GM23338 (cell line): ENCODE results near the gene MCAT. TPM values are rescaled to one million over a fixed set of nuclear protein-coding genes. Genes with fewer than 3 reads are reported as not detected.

ENCODE experiments used
- ATAC-seq: fragments of 200-7000 bp; cut with Tn5 transposase; 3 replicates; pipeline ENCODE4 v1.9.1; 2020
- DNase-seq: peaks from one replicate; pipeline ENCODE4 v3.0.0-alpha.2; 2015; ENCODE audit warnings: low spot score
- H2AFZ ChIP-seq: fragments of 200-600 bp; sonication (generic); 2 replicates; pipeline ENCODE4 v1.8.0; 2016; ENCODE audit warnings: antibody characterized with exemption, mild to moderate bottlenecking, moderate library complexity
- H3F3A ChIP-seq: fragments of 200-600 bp; sonication (generic); replicated peaks from 2 replicates; pipeline ENCODE4 v1.8.0; 2017; ENCODE audit warnings: antibody characterized with exemption, mixed run types, low read depth
- H3K27ac ChIP-seq: fragments of 200-600 bp; sonication (generic); 2 replicates; pipeline ENCODE4 v1.6.1; 2016; ENCODE audit warnings: low read depth
- H3K27me3 ChIP-seq: fragments of 200-600 bp; sonication (generic); 2 replicates; pipeline ENCODE4 v1.8.0; 2016; ENCODE audit warnings: mild to moderate bottlenecking, mixed run types, moderate library complexity; ENCODE audit not compliant: insufficient read depth
- H3K36me3 ChIP-seq: fragments of 200-600 bp; sonication (generic); 2 replicates; pipeline ENCODE4 v1.8.0; 2016; ENCODE audit warnings: mild to moderate bottlenecking; ENCODE audit not compliant: insufficient read depth
- H3K4me1 ChIP-seq: fragments of 200-600 bp; sonication (generic); 2 replicates; pipeline ENCODE4 v1.8.0; 2016; ENCODE audit warnings: mild to moderate bottlenecking, moderate library complexity; ENCODE audit not compliant: insufficient read depth
- H3K4me2 ChIP-seq: fragments of 200-600 bp; sonication (generic); 2 replicates; pipeline ENCODE4 v1.7.1; 2017; ENCODE audit warnings: mixed run types
- H3K4me3 ChIP-seq: fragments of 200-600 bp; sonication (generic); 2 replicates; pipeline ENCODE4 v1.6.1; 2016; ENCODE audit warnings: mixed run types
- H3K79me2 ChIP-seq: fragments of 200-600 bp; sonication (generic); replicated peaks from 2 replicates; pipeline ENCODE4 v1.8.0; 2017; ENCODE audit warnings: mild to moderate bottlenecking; ENCODE audit not compliant: insufficient read depth
- H3K9me2 ChIP-seq: fragments of 200-600 bp; sonication (generic); 2 replicates; pipeline ENCODE4 v1.8.0; 2017; ENCODE audit not compliant: insufficient read depth
- H4K20me1 ChIP-seq: fragments of 200-600 bp; sonication (generic); replicated peaks from 2 replicates; pipeline ENCODE4 v1.8.0; 2017; ENCODE audit warnings: mild to moderate bottlenecking; ENCODE audit not compliant: insufficient read depth
- H3K27ac Mint-ChIP-seq: 2 replicates; pipeline ENCODE4 v1.8.0; 2020; ENCODE audit warnings: inconsistent platforms, mild to moderate bottlenecking, moderate library complexity, mixed read lengths
- H3K27me3 Mint-ChIP-seq: 3 replicates; pipeline ENCODE4 v1.8.0; 2022; ENCODE audit warnings: low read depth, mild to moderate bottlenecking, moderate library complexity, mixed read lengths, inconsistent platforms; ENCODE audit not compliant: insufficient read depth, poor library complexity
- H3K36me3 Mint-ChIP-seq: 3 replicates; pipeline ENCODE4 v1.8.0; 2021; ENCODE audit warnings: low read depth, mild to moderate bottlenecking, inconsistent platforms, moderate library complexity, mixed read lengths
- H3K4me1 Mint-ChIP-seq: 3 replicates; pipeline ENCODE4 v1.8.0; 2020; ENCODE audit warnings: mild to moderate bottlenecking, inconsistent platforms, mixed read lengths
- H3K4me3 Mint-ChIP-seq: 3 replicates; pipeline ENCODE4 v1.8.0; 2021; ENCODE audit warnings: moderate library complexity, mild to moderate bottlenecking, inconsistent platforms, mixed read lengths
- H3K9me3 Mint-ChIP-seq: 3 replicates; pipeline ENCODE4 v1.8.0; 2020; ENCODE audit warnings: moderate library complexity, mild to moderate bottlenecking, inconsistent platforms, mixed read lengths
- CTCF ChIP-seq, 2 experiments: fragments of 200-600 bp in 1 of 2; sonication (generic) in 1 of 2; conservative IDR thresholded peaks; 2 replicates each; pipeline versions ENCODE4 v1.5.1 to v1.6.1; 2016 to 2017; ENCODE audit warnings: antibody characterized with exemption in 2 of 2, low read depth in 2 of 2, mild to moderate bottlenecking in 2 of 2, moderate library complexity in 1 of 2
- ETS1 ChIP-seq: IDR thresholded peaks from 2 replicates; pipeline ENCODE4 v1.6.1; 2016; ENCODE audit warnings: antibody characterized with exemption
- EZH2 ChIP-seq: fragments of 200-600 bp; sonication (generic); IDR thresholded peaks from one replicate; pipeline ENCODE4 v1.8.0; 2017; ENCODE audit warnings: antibody characterized with exemption, mild to moderate bottlenecking, low read depth; ENCODE audit not compliant: unreplicated experiment
- EZH2phosphoT487 ChIP-seq: fragments of 200-600 bp; sonication (generic); IDR thresholded peaks from one replicate; pipeline ENCODE4 v1.8.1; 2018; ENCODE audit warnings: antibody characterized with exemption; ENCODE audit not compliant: unreplicated experiment
- JUNB ChIP-seq: IDR thresholded peaks from one replicate; pipeline ENCODE4 v1.6.1; 2016; ENCODE audit warnings: antibody characterized with exemption; ENCODE audit not compliant: unreplicated experiment
- NANOG ChIP-seq: IDR thresholded peaks from 2 replicates; pipeline ENCODE4 v1.6.1; 2016; ENCODE audit warnings: antibody characterized with exemption, borderline replicate concordance
- POLR2AphosphoS5 ChIP-seq: IDR thresholded peaks from 2 replicates; pipeline ENCODE4 v1.6.1; 2016; ENCODE audit warnings: antibody characterized with exemption, low read depth
- REST ChIP-seq: IDR thresholded peaks from one replicate; pipeline ENCODE4 v1.6.1; 2018; ENCODE audit warnings: antibody characterized with exemption; ENCODE audit not compliant: unreplicated experiment
- STAT1 ChIP-seq: IDR thresholded peaks from one replicate; pipeline ENCODE4 v1.6.1; 2016; ENCODE audit warnings: antibody characterized with exemption; ENCODE audit not compliant: unreplicated experiment
- ZNF114 ChIP-seq: fragments of 250-450 bp; sonication (Bioruptor Pico); IDR thresholded peaks from 2 replicates; pipeline ENCODE4 v1.5.0; 2020; ENCODE audit warnings: mild to moderate bottlenecking, moderate library complexity
- ZNF331 ChIP-seq: fragments of 250-450 bp; sonication (Bioruptor Pico); IDR thresholded peaks from 2 replicates; pipeline ENCODE4 v1.5.0; 2020; ENCODE audit warnings: low read depth, mild to moderate bottlenecking, moderate library complexity
- polyA plus RNA-seq: library from polyadenylated mRNA; unstranded; fragments of >200 nt; fragmentation: Nextera tagmentation; extraction: Ambion mirVana; gene quantifications from 2 replicates; pipeline ENCODE4 v1.2.1, GENCODE V29; 2016
- total RNA-seq: library from RNA; depleted of rRNA; stranded (reverse); fragments of >200 nt; shearing (Covaris generic); gene quantifications from 2 replicates; pipeline ENCODE4 v1.2.3, GENCODE V29; 2014

Gene MCAT
- total and polyA plus RNA-seq, 2 experiments from 2014 or later: 9.7 to 16.9 TPM

- Histone ChIP-seq H2AFZ (no peak overlapping the region), H3K79me2 (no peaks in the 10 kb centered on the region), H3K4me2 (no peak overlapping the region), H3F3A (no peaks in the 10 kb centered on the region), H3K9me2 (no peaks in the 10 kb centered on the region), H3K27me3 (no peaks in the 10 kb centered on the region), H3K4me1 (no peaks in the 10 kb centered on the region; the same call in 1 of the 2 replicates), H3K27ac (no peak overlapping the region), H4K20me1 (0 out of 2 replicates have a peak, but pooled peaks cover 9% of the 10 kb centered on the region), H3K4me3 (no peak overlapping the region), H3K36me3 (peaks cover 4% of the 10 kb centered on the region; the same call in 1 of the 2 replicates)
- Mint-ChIP-seq H3K9me3 (no peaks in the 10 kb centered on the region), H3K4me3 (no peak overlapping the region), H3K36me3 (peaks cover 54% of the 10 kb centered on the region; the same call in 2 of the 3 replicates), H3K4me1 (no peaks in the 10 kb centered on the region; the same call in 1 of the 3 replicates), H3K27me3 (peaks cover 2% of the 10 kb centered on the region), H3K27ac (no peak overlapping the region)
- TF ChIP-seq EZH2phosphoT487 (no peak), POLR2AphosphoS5 (no peak), ETS1 (no peak), CTCF (conservative IDR thresholded peaks at IDR 0.05; ENCODE audit: low read depth in 2 of 2) (no peak), REST (no peak), EZH2 (no peak), ZNF331 (CRISPR knock-in tag) (no peak), STAT1 (no peak), NANOG (no peak), ZNF114 (CRISPR knock-in tag) (no peak), JUNB (no peak)
- no peak for DNase-seq
- no peak for ATAC-seq
Measured at GRCh38 chr22:43134553-43134952, 8.6 kb downstream of the MCAT start.
